Measurements from ENCODE around the gene CTSS. TPM values are rescaled to one million over a fixed set of nuclear protein-coding genes. Genes with fewer than 3 reads are reported as not detected.
"Not testable (repeated sequence)": the region's sequence is repeated elsewhere in the genome, so short reads cannot be mapped to it uniquely, and the experiment has no call there.

CTSS gene
- total RNA-seq, 1 experiment from 2014 or later, result not detected

DNA sequence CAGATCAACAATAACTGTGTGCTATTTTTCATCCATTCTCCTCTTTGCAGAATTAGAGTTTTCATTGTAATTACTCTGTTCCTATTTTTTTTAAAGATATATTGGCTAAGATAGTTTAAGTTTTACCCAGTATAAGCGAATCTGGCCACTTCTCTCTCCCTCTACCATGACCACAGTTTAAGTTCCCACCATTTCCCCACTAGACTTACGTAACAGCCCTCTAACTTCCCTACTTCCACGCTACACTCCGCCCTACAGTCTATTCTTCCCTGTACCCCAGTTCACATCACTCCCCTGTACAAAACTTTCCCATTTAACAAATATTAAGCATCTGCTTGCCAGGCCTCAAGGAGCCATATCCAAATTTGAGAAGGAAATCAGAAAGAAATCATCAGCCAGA, 26.0 kb upstream of the CTSS start:
- no peak for DNase-seq
- Histone ChIP-seq H3K27me3 (ENCODE audit: control insufficient read depth, insufficient read depth, low read length) (no peaks in the 10 kb centered on the region), H3K4me3 (ENCODE audit: insufficient read depth, low read depth, low read length) (no peak overlapping the region), H3K36me3 (replicated peaks; ENCODE audit: control insufficient read depth, insufficient read depth, low read length) (no peaks in the 10 kb centered on the region)

DNA sequence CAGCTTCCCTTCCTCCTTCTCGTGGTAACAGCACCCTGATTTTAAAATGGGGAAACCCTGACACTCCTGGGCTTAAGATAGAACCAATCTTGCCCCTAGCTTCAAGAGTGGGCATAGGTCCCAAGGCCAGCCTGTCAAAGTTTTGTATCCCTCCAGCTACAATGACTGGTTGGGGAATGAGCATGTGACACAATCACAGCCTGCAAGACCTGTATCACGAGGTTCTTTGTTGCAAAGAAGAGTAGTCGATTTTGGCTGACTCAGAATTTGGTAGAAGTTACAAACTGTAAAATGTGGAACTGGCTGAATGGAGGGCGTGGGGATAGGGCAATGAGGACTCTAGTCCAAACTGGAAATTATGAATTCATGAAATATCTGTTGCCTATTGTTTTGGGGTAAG, 23.8 kb upstream of the CTSS start:
- no peak overlapping the region for H3K4me3 ChIP-seq (ENCODE audit: insufficient read depth, low read depth, low read length)
- H3K36me3 ChIP-seq (replicated peaks; ENCODE audit: control insufficient read depth, insufficient read depth, low read length), result no peaks in the 10 kb centered on the region
- DNase-seq, result no peak
- H3K27me3 ChIP-seq (ENCODE audit: control insufficient read depth, insufficient read depth, low read length), result no peaks in the 10 kb centered on the region

DNA sequence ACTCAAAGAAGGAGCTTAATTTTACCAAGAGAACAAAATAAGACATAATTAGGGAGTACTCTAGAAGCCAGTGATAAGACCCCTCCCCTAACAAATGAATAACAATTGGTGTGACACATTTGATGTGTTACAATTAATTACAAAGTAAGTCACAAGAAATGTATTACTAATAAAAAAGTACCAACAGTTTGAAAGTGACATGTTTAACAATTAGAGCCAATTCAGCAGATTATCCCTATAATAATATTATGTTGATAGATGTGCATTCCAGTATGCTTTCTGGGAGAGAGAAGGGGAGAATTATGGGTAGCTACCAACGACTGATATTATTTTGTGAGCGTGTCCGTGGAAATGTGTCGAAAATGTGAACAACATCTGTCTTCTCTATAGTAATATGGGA, 23.4 kb upstream of the CTSS start:
- DNase-seq, result no peak
- H3K36me3 ChIP-seq (replicated peaks; ENCODE audit: control insufficient read depth, insufficient read depth, low read length), result no peaks in the 10 kb centered on the region
- no peaks in the 10 kb centered on the region for H3K27me3 ChIP-seq (ENCODE audit: control insufficient read depth, insufficient read depth, low read length)
- H3K4me3 ChIP-seq (ENCODE audit: insufficient read depth, low read depth, low read length), result no peak overlapping the region

DNA sequence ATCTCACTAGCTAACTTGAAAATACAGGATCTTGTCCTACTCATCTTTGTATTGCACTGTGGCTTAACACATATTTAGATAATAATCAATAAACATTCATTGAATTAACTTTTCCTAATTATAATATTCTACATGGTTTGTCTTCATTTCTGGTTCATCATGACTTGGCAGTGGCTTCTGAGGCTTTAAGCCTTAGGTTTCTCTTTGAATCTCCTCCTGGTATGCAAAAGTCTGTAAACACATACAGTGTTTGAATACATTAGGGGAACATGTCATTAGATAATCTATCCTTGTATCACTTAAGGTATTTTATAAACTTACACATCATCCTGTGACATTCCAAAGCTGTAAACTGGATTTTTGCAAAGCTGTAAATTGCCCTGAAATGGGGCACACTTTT, 21.9 kb upstream of the CTSS start:
- Histone ChIP-seq H3K36me3 (replicated peaks; ENCODE audit: control insufficient read depth, insufficient read depth, low read length) (no peaks in the 10 kb centered on the region), H3K27me3 (ENCODE audit: control insufficient read depth, insufficient read depth, low read length) (no peaks in the 10 kb centered on the region), H3K4me3 (ENCODE audit: insufficient read depth, low read depth, low read length) (no peak overlapping the region)
- no peak for DNase-seq

DNA sequence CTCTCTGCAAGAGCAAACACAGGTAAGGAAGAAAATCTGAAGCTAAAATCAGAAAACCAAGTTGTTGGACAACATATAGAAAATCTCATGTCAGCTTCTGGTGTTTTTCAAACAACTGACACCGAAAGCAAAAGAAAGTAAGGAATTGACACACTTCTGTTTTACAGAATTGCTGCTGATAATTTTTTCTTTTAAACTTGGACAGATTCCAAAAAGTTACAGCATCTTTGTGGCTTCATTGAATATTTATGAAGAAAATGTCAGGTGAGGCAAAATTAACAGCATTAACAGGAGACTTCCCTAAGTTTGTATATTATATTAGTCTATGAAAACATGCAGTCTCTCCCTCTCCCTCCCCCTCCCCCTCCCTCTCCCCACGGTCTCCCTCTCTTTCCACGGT, 14.9 kb upstream of the CTSS start:
- H3K27me3 ChIP-seq (ENCODE audit: control insufficient read depth, insufficient read depth, low read length), result no peaks in the 10 kb centered on the region
- H3K36me3 ChIP-seq (replicated peaks; ENCODE audit: control insufficient read depth, insufficient read depth, low read length), result no peaks in the 10 kb centered on the region
- no peak for DNase-seq
- no peak overlapping the region for H3K4me3 ChIP-seq (ENCODE audit: insufficient read depth, low read depth, low read length)

DNA sequence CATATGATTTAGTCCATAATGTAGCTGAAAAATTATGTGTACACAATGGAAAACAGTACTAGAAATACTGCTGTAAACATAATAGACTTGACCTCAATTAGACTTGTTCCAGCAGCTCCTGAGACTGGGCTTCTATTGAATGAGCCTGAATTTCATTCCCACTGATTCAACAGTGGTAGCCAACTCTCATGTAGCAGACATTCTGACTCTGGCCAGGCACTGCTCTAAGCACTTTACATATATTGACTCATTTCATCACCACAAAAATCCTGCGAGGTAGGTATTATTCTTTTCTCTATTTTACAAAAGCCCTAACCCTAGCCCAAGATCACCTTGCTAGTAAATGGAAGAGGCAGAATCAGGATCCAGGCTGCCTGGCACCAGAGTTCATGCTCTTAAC, 12.8 kb upstream of the CTSS start:
- Histone ChIP-seq H3K4me3 (ENCODE audit: insufficient read depth, low read depth, low read length) (no peak overlapping the region), H3K36me3 (replicated peaks; ENCODE audit: control insufficient read depth, insufficient read depth, low read length) (no peaks in the 10 kb centered on the region), H3K27me3 (ENCODE audit: control insufficient read depth, insufficient read depth, low read length) (no peaks in the 10 kb centered on the region)
- no peak for DNase-seq

DNA sequence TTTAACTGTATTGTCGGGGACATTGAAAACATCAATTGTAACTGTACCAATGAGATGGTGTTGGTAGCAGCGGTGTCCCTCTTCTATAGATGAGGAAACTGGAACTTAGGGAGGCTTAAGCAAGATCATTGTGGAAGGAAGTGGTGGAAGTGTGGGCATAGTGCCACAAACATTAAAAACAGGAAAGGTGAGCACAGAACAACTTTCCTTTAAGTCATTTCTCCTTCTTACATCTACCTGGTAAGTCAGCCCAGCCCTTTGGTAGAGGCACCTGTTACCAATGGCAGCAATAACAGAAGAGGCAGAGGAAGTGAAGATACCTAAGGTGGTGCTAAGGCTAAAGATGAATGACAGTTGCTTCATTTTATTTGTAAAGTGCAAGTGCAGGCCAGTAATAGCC, 12.0 kb upstream of the CTSS start:
- Histone ChIP-seq H3K27me3 (ENCODE audit: control insufficient read depth, insufficient read depth, low read length) (no peaks in the 10 kb centered on the region), H3K4me3 (ENCODE audit: insufficient read depth, low read depth, low read length) (no peak overlapping the region), H3K36me3 (replicated peaks; ENCODE audit: control insufficient read depth, insufficient read depth, low read length) (no peaks in the 10 kb centered on the region)
- no peak for DNase-seq

DNA sequence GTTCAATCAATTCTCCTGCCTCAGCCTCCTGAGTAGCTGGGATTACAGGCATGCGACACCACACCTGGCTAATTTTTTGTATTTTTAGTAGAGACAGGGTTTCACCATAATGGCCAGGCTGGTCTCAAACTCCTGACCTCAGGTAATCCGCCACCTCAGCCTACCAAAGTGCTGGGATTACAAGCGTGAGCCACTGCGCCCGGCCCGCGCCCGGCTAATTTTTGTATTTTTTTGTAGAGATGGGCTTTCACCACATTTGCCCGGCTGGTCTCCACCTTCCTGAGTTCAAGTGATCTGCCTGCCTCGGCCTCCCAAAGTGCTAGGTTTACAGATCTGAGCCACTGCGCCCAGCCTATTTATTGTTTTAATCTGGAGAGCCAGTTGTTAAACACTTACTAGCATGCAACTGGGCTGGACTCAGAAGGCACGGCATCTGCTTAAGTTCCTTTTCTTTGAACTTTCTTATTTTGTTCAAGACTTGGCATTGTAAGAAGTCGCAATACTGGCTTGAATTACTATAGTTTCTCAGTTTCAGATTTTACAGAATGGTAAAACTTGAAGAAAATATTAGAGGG, 10.4 kb upstream of the CTSS start:
- H3K36me3 ChIP-seq (replicated peaks; ENCODE audit: control insufficient read depth, insufficient read depth, low read length); H3K4me3 ChIP-seq (ENCODE audit: insufficient read depth, low read depth, low read length); DNase-seq; H3K27me3 ChIP-seq (ENCODE audit: control insufficient read depth, insufficient read depth, low read length): not testable (repeated sequence)

DNA sequence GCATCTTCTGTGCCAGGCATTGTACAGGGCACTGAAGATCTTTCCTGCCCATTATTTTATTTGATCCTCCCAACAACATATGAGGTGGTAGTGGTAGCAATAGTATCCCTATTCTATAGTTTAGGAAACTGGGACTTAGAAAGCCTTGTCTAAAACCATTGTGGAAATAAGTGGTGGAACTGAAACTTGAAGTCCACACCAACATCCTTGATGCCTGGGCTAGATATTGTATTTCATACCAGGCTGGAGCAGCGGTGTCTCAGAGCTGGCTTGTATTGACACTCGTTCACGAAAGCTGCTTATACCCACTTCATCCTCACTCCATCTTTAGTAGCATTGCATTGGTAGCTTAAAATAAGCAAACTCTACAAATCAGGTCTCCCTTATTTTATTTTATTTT, 9.7 kb upstream of the CTSS start:
- no peak for DNase-seq
- no peak overlapping the region for H3K4me3 ChIP-seq (ENCODE audit: insufficient read depth, low read depth, low read length)

DNA sequence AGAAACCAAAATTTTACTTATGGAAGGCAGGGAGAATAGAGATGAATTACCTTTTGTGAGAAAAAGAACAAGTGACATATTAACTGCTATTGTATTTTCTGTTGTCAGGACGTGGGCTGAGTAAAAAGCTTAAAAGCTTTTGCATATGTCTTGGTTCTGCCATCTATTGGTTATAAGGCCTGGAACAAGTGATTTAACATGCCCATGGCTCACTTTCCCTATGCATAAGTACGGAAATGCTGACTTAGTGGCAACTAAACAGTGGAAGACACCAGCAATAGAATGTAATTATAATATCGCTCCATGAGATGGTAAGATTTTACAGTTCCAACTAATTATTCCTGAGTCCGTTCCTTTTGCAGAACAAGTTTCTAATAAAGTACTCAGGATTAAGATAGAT, 6.7 kb upstream of the CTSS start:
- H3K4me3 ChIP-seq (ENCODE audit: insufficient read depth, low read depth, low read length), result no peak overlapping the region
- H3K36me3 ChIP-seq (replicated peaks; ENCODE audit: control insufficient read depth, insufficient read depth, low read length), result no peaks in the 10 kb centered on the region
- DNase-seq, result no peak
- no peaks in the 10 kb centered on the region for H3K27me3 ChIP-seq (ENCODE audit: control insufficient read depth, insufficient read depth, low read length)

More for the DNA sequence above, 9.7 kb upstream of the CTSS start:
- Histone ChIP-seq H3K27me3 (ENCODE audit: control insufficient read depth, insufficient read depth, low read length) (no peaks in the 10 kb centered on the region), H3K36me3 (replicated peaks; ENCODE audit: control insufficient read depth, insufficient read depth, low read length) (no peaks in the 10 kb centered on the region)

DNA sequence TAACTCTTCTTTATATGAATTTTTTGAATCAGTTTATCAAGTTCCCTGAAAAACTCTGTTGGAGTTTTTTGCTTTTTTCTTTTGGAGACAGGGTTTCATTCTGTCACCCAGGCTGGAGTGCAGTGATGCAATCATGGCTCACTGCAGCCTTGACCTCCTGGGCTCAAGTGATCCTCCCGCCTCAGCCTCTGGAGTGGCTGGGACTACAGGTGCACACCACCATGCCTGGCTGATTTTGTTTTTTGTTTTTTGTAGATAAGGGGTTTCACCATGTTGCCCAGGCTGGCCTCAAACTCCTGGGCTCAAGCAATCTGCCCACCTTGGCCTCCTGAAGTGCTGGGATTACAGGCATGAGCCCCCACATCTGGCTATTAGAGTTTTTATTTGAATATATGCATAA, 2.1 kb upstream of the CTSS start:
- not testable (repeated sequence) for H3K4me3 ChIP-seq (ENCODE audit: insufficient read depth, low read depth, low read length); H3K27me3 ChIP-seq (ENCODE audit: control insufficient read depth, insufficient read depth, low read length); DNase-seq; H3K36me3 ChIP-seq (replicated peaks; ENCODE audit: control insufficient read depth, insufficient read depth, low read length)

DNA sequence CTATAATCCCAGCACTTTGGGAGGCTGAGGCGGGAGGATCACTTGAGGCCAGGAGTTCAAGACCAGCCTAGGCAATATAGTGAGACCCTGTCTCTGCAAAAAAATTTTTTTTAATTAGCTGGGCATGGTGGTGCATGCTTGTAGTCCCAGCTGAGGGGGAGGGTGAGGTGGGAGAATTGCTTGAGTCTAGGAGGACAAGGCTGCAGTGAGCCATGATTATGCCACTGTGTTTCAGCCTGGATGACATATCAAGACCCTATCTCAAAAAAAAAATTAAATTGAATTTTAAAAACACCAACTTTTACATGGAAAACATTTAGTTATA, 361 bp upstream of the CTSS start:
- not testable (repeated sequence) for H3K36me3 ChIP-seq (replicated peaks; ENCODE audit: control insufficient read depth, insufficient read depth, low read length)

DNA sequence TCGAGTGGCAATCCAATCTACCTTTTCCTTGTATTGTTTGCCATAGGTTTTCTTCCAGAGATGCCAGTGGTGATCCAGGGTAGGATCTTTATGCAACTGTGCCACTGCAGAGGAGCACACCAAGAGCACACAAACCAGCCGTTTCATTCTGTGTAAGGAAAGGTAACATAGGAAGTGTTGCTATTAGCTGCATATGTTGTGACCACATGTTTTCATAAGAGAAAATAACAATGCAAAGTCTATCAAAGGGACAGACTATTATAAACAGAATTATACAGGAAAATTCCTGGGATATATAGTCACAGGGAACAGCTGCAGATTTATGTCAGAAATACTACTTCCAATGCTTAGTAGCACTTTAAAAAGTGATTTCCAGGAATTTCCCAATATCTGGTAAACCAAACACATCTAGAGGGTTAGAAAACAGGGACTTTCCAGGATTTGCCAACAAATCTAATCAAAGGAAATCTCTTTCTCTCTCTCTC, 919 bp downstream of the CTSS start:
- Histone ChIP-seq H3K36me3 (replicated peaks; ENCODE audit: control insufficient read depth, insufficient read depth, low read length) (no peaks in the 10 kb centered on the region), H3K27me3 (ENCODE audit: control insufficient read depth, insufficient read depth, low read length) (no peaks in the 10 kb centered on the region), H3K4me3 (ENCODE audit: insufficient read depth, low read depth, low read length) (no peak overlapping the region)
- no peak for DNase-seq

More for the DNA sequence above, 361 bp upstream of the CTSS start:
- H3K27me3 ChIP-seq (ENCODE audit: control insufficient read depth, insufficient read depth, low read length); DNase-seq; H3K4me3 ChIP-seq (ENCODE audit: insufficient read depth, low read depth, low read length): not testable (repeated sequence)

DNA sequence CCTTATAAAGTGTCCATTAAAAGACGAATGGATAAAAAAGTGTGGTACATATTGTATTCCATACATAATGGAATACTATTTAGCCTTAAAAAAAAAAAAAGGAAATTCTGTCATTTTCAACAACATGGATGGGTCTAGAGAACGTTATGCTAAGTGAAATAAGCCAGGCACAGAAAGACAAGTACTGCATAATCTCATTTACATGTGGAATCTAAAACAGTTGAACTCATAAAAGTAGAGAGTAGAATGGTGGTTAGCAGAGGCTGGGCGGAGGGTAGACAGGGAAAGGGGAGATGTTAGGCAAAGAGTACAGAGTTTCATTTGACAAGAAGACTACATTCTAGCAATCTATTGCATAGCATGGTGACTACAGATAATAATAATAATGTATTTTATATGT, 2.6 kb downstream of the CTSS start:
- no peaks in the 10 kb centered on the region for H3K36me3 ChIP-seq (replicated peaks; ENCODE audit: control insufficient read depth, insufficient read depth, low read length)
- no peaks in the 10 kb centered on the region for H3K27me3 ChIP-seq (ENCODE audit: control insufficient read depth, insufficient read depth, low read length)
- DNase-seq, result no peak
- no peak overlapping the region for H3K4me3 ChIP-seq (ENCODE audit: insufficient read depth, low read depth, low read length)

DNA sequence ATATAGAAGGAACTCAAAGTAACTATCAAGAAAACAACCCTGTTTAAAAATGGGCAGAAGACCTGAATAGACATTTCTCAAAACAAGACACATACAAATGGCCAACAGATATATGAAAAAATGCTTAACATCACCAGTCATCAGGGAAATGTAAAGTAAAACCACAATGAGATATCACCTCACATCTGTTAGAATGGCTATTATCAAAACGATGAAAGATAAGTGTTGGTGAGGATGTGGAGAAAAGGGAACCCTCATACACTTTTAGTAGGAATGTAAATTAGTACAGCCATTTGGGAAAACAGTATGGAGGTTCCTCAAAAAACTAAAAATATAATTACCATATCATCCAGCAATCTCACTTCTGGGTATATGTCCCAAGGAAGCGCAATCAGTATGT, 3.0 kb downstream of the CTSS start:
- Histone ChIP-seq H3K27me3 (ENCODE audit: control insufficient read depth, insufficient read depth, low read length) (no peaks in the 10 kb centered on the region), H3K4me3 (ENCODE audit: insufficient read depth, low read depth, low read length) (no peak overlapping the region), H3K36me3 (replicated peaks; ENCODE audit: control insufficient read depth, insufficient read depth, low read length) (no peaks in the 10 kb centered on the region)
- no peak for DNase-seq

DNA sequence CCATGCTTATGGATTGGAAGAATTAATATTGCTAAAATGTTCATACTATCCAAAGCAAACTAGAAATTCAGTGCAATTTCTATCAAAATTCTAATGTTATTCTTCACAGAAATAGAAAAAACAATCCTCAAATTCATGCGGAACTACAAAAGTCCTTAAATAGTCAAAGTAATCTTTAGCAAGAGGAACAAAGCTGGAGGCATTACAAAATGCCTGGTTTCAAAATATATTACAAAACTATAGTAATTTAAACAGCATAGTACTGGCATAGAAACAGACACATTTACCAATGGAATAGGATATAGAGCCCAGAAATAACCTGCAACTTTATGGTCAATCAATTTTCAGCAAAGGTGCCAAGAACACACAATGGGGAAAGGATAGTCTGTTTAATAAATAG, 3.8 kb downstream of the CTSS start:
- no peak for DNase-seq
- Histone ChIP-seq H3K36me3 (replicated peaks; ENCODE audit: control insufficient read depth, insufficient read depth, low read length) (no peaks in the 10 kb centered on the region), H3K27me3 (ENCODE audit: control insufficient read depth, insufficient read depth, low read length) (no peaks in the 10 kb centered on the region), H3K4me3 (ENCODE audit: insufficient read depth, low read depth, low read length) (no peak overlapping the region)
